H9 (cell line): ENCODE data around the gene GYG1. TPM values are rescaled to one million over a fixed set of nuclear protein-coding genes. Genes with fewer than 3 reads are reported as not detected.

Experiments
- DNase-seq: peaks from one replicate; pipeline ENCODE4 v3.0.0-alpha.2; 2017
- H2AFZ ChIP-seq: one replicate; pipeline ENCODE4 v1.6.1; 2013; ENCODE audit warnings: mild to moderate bottlenecking, low read length, control low read depth, moderate library complexity
- H2AK5ac ChIP-seq: 2 replicates; pipeline ENCODE4 v1.6.1; 2013; ENCODE audit warnings: low read length, control low read depth, mixed read lengths; ENCODE audit not compliant: insufficient read length
- H2BK120ac ChIP-seq: one replicate; pipeline ENCODE4 v1.6.1; 2013; ENCODE audit warnings: low read depth, mild to moderate bottlenecking, low read length, control low read depth, inconsistent platforms; ENCODE audit not compliant: poor library complexity, severe bottlenecking
- H2BK12ac ChIP-seq: 2 replicates; pipeline ENCODE4 v1.6.1; 2013; ENCODE audit warnings: low read length, control low read depth, mixed read lengths, low read depth; ENCODE audit not compliant: insufficient read length
- H2BK15ac ChIP-seq: 2 replicates; pipeline ENCODE4 v1.6.1; 2013; ENCODE audit warnings: low read depth, low read length, control low read depth
- H2BK20ac ChIP-seq: one replicate; pipeline ENCODE4 v1.6.1; 2013; ENCODE audit warnings: low read depth, mild to moderate bottlenecking, low read length, control low read depth, inconsistent platforms; ENCODE audit not compliant: poor library complexity, severe bottlenecking
- H2BK5ac ChIP-seq: 2 replicates; pipeline ENCODE4 v1.6.1; 2013; ENCODE audit warnings: low read length, control low read depth, mixed read lengths; ENCODE audit not compliant: insufficient read length
- H3K14ac ChIP-seq: 2 replicates; pipeline ENCODE4 v1.6.1; 2013; ENCODE audit warnings: low read length, control low read depth; ENCODE audit not compliant: insufficient read depth
- H3K18ac ChIP-seq: 2 replicates; pipeline ENCODE4 v1.6.1; 2013; ENCODE audit warnings: low read depth, mild to moderate bottlenecking, mixed read lengths, low read length, control low read depth; ENCODE audit not compliant: insufficient read length
- H3K23ac ChIP-seq: 2 replicates; pipeline ENCODE4 v1.6.1; 2013; ENCODE audit warnings: low read length, control low read depth, mixed read lengths, low read depth; ENCODE audit not compliant: insufficient read length
- H3K23me2 ChIP-seq: 2 replicates; pipeline ENCODE4 v1.6.1; 2013; ENCODE audit warnings: low read depth, mild to moderate bottlenecking, mixed read lengths, low read length, control low read depth; ENCODE audit not compliant: insufficient read length, poor library complexity, severe bottlenecking
- H3K27ac ChIP-seq: 2 replicates; pipeline ENCODE4 v1.5.1; 2013; ENCODE audit warnings: low read length, control low read depth, mixed read lengths, low read depth; ENCODE audit not compliant: insufficient read length
- H3K27me3 ChIP-seq: 2 replicates; pipeline ENCODE4 v1.6.1; 2013; ENCODE audit warnings: low read length, control low read depth, inconsistent platforms; ENCODE audit not compliant: insufficient read depth
- H3K4ac ChIP-seq: 2 replicates; pipeline ENCODE4 v1.6.1; 2013; ENCODE audit warnings: low read depth, mild to moderate bottlenecking, control low read depth, inconsistent platforms, low read length, moderate library complexity
- H3K4me1 ChIP-seq: 2 replicates; pipeline ENCODE4 v1.6.1; 2013; ENCODE audit warnings: low read length, control low read depth, inconsistent platforms; ENCODE audit not compliant: insufficient read depth
- H3K4me2 ChIP-seq: 2 replicates; pipeline ENCODE4 v1.6.1; 2013; ENCODE audit warnings: low read length, control low read depth, mixed read lengths; ENCODE audit not compliant: insufficient read length, insufficient read depth
- H3K56ac ChIP-seq: 2 replicates; pipeline ENCODE4 v1.6.1; 2013; ENCODE audit warnings: low read depth, mild to moderate bottlenecking, mixed read lengths, low read length, control low read depth; ENCODE audit not compliant: insufficient read length
- H3K79me1 ChIP-seq: 2 replicates; pipeline ENCODE4 v1.6.1; 2013; ENCODE audit warnings: low read depth, mild to moderate bottlenecking, moderate library complexity, low read length, control low read depth, inconsistent platforms; ENCODE audit not compliant: insufficient read depth, poor library complexity, severe bottlenecking
- H3K79me2 ChIP-seq: 2 replicates; pipeline ENCODE4 v1.6.1; 2013; ENCODE audit warnings: low read length, control low read depth, inconsistent platforms; ENCODE audit not compliant: insufficient read depth
- H3K9ac ChIP-seq: 2 replicates; pipeline ENCODE4 v1.6.1; 2013; ENCODE audit warnings: low read length, control low read depth, mixed read lengths; ENCODE audit not compliant: insufficient read length; ENCODE audit errors: extremely low read depth
- H3K9me3 ChIP-seq: one replicate; pipeline ENCODE4 v1.6.1; 2013; ENCODE audit warnings: low read depth, low read length, inconsistent platforms; ENCODE audit not compliant: control insufficient read depth
- H3T11ph ChIP-seq: one replicate; pipeline ENCODE4 v1.6.1; 2013; ENCODE audit warnings: mild to moderate bottlenecking, low read length, control low read depth, inconsistent platforms
- H4K20me1 ChIP-seq: one replicate; pipeline ENCODE4 v1.6.1; 2013; ENCODE audit not compliant: control insufficient read depth, insufficient read length, insufficient read depth
- H4K5ac ChIP-seq: 2 replicates; pipeline ENCODE4 v1.6.1; 2013; ENCODE audit warnings: low read depth, mild to moderate bottlenecking, mixed read lengths, low read length, control low read depth; ENCODE audit not compliant: insufficient read length
- H4K8ac ChIP-seq: replicated peaks from 2 replicates; pipeline ENCODE4 v1.6.1; 2013; ENCODE audit warnings: low read length, control low read depth, mixed read lengths, low read depth; ENCODE audit not compliant: insufficient read length
- H4K91ac ChIP-seq: 2 replicates; pipeline ENCODE4 v1.6.1; 2013; ENCODE audit warnings: low read depth, mild to moderate bottlenecking, moderate library complexity, mixed read lengths, low read length, control low read depth; ENCODE audit not compliant: insufficient read length
- H3K27ac Mint-ChIP-seq, 3 experiments: 2 replicates in 2 of 3; 3 replicates in 1 of 3; pipeline ENCODE4 v1.8.0; 2020 to 2021; ENCODE audit warnings: mixed read lengths in 3 of 3, mild to moderate bottlenecking in 1 of 3, moderate library complexity in 1 of 3
- H3K27me3 Mint-ChIP-seq: 2 replicates; pipeline ENCODE4 v1.8.0; 2021; ENCODE audit warnings: low read depth, mild to moderate bottlenecking, moderate library complexity, mixed read lengths
- H3K36me3 Mint-ChIP-seq, 3 experiments: 2 replicates in 2 of 3; 3 replicates in 1 of 3; pipeline ENCODE4 v1.8.0; 2020 to 2021; ENCODE audit warnings: low read depth in 3 of 3, mixed read lengths in 3 of 3; ENCODE audit not compliant: insufficient read depth in 1 of 3
- H3K4me1 Mint-ChIP-seq, 2 experiments: 2 replicates each; pipeline ENCODE4 v1.8.0; 2020; ENCODE audit warnings: mixed read lengths in 2 of 2
- H3K4me3 Mint-ChIP-seq, 2 experiments: 2 replicates in 1 of 2; 3 replicates in 1 of 2; pipeline ENCODE4 v1.8.0; 2020 to 2021; ENCODE audit warnings: mild to moderate bottlenecking in 2 of 2, mixed read lengths in 2 of 2, moderate library complexity in 1 of 2
- H3K9me3 Mint-ChIP-seq, 2 experiments: 2 replicates in 1 of 2; 3 replicates in 1 of 2; pipeline ENCODE4 v1.8.0; 2020; ENCODE audit warnings: mild to moderate bottlenecking in 2 of 2, mixed read lengths in 2 of 2, moderate library complexity in 1 of 2
- WGBS: extraction: QIAGEN DNeasy Blood & Tissue Kit; methylation state at CpG from one replicate; pipeline ENCODE4 v1.1.7; 2013; ENCODE audit warnings: missing lambda C conversion rate, low lambda C conversion rate, mixed read lengths; ENCODE audit not compliant: insufficient read length; ENCODE audit errors: extremely low coverage; 5-methylcytosine and 5-hydroxymethylcytosine counted together
- total RNA-seq: library from RNA; stranded (reverse); gene quantifications from 2 replicates; pipeline ENCODE4 v1.2.1, GENCODE V29; 2021
- TF ChIP-seq, protein P1 (sequence below): fragments of 200-600 bp; sonication (generic); conservative IDR thresholded peaks from 3 replicates; pipeline ENCODE4 v1.8.0; 2021; ENCODE audit warnings: antibody characterized with exemption, mild to moderate bottlenecking

Gene GYG1
- total RNA-seq, 1 experiment from 2014 or later = 31.5 TPM

DNA sequence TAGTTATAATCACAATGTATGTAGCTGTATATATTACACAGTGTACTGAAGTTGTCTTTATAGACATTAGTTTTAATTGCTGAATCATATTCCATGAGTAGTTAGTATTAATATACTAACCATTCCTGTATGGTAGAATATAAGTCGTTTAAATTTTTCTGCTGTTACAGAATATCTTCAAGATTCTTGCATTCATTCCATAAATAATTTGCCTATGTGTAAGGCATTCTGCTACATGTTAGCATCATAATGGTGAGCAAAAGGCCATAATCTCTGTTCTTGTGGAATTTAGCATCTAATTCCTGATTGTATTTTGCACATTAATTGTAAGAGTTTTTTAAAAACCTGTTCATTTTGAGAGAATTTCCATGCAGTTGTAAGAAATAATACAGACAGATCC, 14.1 kb downstream of the GYG1 start:
- H3K27me3 ChIP-seq = no peaks in the 10 kb centered on the region
- H3K4me1 ChIP-seq = peaks cover 6% of the 10 kb centered on the region; the same call in 1 of the 2 replicates
- no peak overlapping the region for H3T11ph ChIP-seq
- no peak overlapping the region for H4K8ac ChIP-seq
- no peak overlapping the region for H4K91ac ChIP-seq
- no peaks in the 10 kb centered on the region for H3K79me1 ChIP-seq
- H3K4me1 Mint-ChIP-seq = peaks cover 18 to 19% of the 10 kb centered on the region in 2 experiments
- no peaks in the 10 kb centered on the region for H4K20me1 ChIP-seq
- H2BK20ac ChIP-seq = no peak overlapping the region
- no peak overlapping the region for H3K27ac Mint-ChIP-seq
- H3K56ac ChIP-seq = no peak overlapping the region
- H3K23ac ChIP-seq = no peak overlapping the region
- no peak overlapping the region for H3K9ac ChIP-seq
- no peaks in the 10 kb centered on the region for H3K27me3 Mint-ChIP-seq
- no peak overlapping the region for H2BK5ac ChIP-seq
- TF ChIP-seq, protein P1, sequence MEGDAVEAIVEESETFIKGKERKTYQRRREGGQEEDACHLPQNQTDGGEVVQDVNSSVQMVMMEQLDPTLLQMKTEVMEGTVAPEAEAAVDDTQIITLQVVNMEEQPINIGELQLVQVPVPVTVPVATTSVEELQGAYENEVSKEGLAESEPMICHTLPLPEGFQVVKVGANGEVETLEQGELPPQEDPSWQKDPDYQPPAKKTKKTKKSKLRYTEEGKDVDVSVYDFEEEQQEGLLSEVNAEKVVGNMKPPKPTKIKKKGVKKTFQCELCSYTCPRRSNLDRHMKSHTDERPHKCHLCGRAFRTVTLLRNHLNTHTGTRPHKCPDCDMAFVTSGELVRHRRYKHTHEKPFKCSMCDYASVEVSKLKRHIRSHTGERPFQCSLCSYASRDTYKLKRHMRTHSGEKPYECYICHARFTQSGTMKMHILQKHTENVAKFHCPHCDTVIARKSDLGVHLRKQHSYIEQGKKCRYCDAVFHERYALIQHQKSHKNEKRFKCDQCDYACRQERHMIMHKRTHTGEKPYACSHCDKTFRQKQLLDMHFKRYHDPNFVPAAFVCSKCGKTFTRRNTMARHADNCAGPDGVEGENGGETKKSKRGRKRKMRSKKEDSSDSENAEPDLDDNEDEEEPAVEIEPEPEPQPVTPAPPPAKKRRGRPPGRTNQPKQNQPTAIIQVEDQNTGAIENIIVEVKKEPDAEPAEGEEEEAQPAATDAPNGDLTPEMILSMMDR = no peak
- no peak overlapping the region for H2BK15ac ChIP-seq
- H3K79me2 ChIP-seq = no peaks in the 10 kb centered on the region
- no peak overlapping the region for H3K14ac ChIP-seq
- DNase-seq = no peak
- H3K4me2 ChIP-seq = no peak overlapping the region
- no peaks in the 10 kb centered on the region; a peak in 1 of 5 replicates for H3K9me3 Mint-ChIP-seq
- H2BK120ac ChIP-seq = no peak overlapping the region
- H2BK12ac ChIP-seq = no peak overlapping the region
- no peak overlapping the region for H3K18ac ChIP-seq
- H3K4ac ChIP-seq = no peak overlapping the region
- no peak overlapping the region for H2AFZ ChIP-seq
- no peak overlapping the region for H3K27ac ChIP-seq
- no peak overlapping the region for H3K4me3 Mint-ChIP-seq
- H3K9me3 ChIP-seq = no peaks in the 10 kb centered on the region
- H3K36me3 Mint-ChIP-seq = peaks cover 4 to 21% (median 14%) of the 10 kb centered on the region in 3 experiments
- no peak overlapping the region for H4K5ac ChIP-seq
- WGBS = no CpG with 5 or more reads among the region's 1 CpG
- no peaks in the 10 kb centered on the region for H3K23me2 ChIP-seq
- H2AK5ac ChIP-seq = no peak overlapping the region
